HG02642 (cell line): ENCODE results near the gene MTHFD1L.

ENCODE experiments used
- ATAC-seq: cut with Tn5 transposase; IDR thresholded peaks from one replicate; pipeline ENCODE4 v1.9.1; 2021; ENCODE audit warnings: mild to moderate bottlenecking; ENCODE audit not compliant: unreplicated experiment, poor library complexity

The MTHFD1L gene

GRCh38 chr6:150930841-150931240, 65.3 kb downstream of the MTHFD1L start:
- ATAC-seq: no peak

DNA sequence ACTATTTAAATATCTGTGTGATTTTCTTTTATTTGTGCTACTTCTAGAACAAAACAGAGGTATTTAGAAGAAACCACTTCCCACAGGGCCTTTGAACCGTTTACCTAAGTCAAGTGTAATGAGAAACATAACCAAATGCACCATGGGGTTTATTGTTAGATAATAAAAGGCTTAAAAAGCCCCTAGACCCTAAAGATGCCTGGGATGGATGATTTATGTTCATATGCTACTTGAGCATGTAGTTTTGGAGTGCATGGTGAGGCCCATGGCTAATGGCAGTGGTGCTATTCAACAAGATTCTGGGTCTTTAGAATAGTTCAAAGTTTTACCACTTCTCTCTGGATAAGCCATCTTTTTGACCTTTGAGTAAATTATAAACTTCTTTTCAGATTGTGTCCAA, 65.9 kb downstream of the MTHFD1L start:
- ATAC-seq: no peak

DNA sequence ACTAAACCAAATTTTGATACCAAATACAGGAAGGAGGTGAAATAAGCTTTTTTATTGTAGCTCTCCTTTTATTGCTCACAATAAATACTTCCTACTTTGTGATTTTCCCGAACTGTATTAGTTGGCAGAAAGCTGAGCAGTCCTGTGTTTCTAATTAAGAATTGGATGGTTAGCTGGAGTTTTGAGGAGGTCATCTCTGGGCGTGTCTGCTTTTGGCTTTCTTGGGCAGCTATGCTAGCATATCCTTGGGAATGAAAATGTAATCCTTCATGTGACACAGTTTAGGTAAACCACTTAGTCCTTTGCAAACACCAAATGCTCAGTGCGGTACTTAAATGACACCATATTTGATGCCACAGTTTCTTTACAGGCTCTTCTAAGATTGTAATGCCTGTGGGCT, 67.5 kb downstream of the MTHFD1L start:
- ATAC-seq: no peak

DNA sequence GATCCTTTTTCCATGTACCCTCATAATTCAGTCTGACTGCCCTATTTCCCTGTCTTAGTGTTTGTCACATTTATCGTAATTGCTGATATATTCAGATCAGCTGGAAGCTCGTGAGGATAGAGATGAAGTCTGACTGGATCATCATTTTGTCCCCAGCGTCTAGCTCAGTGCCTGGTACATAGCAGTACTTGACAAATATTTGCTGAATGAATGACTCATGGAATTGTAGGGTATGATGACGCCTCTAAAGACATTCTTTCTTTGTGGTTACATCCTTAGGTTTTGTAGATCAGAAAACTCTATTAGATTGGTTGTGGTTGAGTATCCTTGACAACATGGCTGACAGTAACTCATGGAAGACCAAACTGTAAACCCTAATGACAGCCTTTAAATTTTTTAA, 68.9 kb downstream of the MTHFD1L start:
- ATAC-seq: no peak

DNA sequence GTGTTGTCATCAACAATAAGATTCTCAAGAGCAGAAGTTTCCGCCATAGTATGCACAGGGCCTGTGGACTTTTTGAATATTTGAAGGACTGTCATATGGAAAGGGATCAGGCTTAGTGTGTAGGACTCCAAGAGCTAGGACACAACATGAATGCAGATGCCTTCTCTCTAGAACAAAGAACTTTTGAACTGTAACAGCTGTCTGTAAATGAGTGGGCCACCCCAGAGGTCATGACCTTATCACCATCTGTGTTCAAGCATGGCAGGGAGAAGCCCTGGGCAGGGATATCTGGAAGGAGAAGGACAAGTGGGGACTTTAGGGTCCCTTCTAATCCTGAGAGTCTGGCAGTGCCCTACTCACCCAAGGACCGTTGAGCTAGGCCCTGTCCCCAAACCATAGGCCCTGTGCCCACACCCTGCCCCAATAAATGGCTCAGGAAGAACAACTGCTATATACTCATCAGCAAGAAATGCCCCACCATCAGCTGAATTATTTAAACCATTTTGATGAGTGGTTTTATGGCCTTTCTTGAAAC, 70.6 kb downstream of the MTHFD1L start:
- no peak for ATAC-seq

DNA sequence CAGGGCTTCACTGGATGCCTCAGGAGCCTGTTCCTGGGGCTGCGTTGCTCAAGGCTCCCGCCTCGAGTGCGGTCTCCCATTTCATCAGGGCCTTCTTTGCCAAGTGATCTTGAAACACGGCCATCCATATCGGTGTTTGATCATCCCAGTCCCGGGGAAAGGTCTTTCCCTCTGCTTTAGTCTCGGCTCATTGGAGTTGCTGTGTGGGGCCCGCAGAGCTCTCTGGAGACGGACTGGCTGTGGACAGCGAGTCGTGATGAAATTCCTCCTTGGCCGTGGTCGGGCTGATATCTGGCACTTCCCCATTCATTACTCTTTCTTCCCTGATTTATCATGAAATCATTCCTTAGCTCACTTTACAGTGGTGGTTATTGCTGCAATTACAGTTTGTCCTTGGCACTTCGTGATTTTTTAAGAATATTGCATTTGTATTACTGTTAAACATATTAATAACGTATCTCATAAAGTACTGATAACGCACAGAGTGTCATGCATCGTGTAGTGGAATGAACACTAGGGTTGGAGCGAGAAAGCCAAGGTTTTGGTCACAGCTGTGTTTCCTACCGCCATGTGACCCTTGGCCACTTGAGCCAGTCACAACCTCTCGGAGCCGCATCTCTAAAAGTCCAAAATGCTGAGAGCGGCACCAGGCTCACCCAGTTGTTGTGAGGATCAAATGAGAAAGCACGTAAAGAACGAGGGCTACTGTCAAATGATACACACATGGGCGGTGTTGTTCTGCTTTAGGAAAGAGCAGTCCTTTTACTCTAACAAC, 71.8 kb downstream of the MTHFD1L start:
- ATAC-seq: no peak

- ATAC-seq: no peak
Measured at GRCh38 chr6:150939399-150939798, 73.9 kb downstream of the MTHFD1L start.

- ATAC-seq: no peak
Measured at GRCh38 chr6:150940941-150941340, 75.4 kb downstream of the MTHFD1L start.

DNA sequence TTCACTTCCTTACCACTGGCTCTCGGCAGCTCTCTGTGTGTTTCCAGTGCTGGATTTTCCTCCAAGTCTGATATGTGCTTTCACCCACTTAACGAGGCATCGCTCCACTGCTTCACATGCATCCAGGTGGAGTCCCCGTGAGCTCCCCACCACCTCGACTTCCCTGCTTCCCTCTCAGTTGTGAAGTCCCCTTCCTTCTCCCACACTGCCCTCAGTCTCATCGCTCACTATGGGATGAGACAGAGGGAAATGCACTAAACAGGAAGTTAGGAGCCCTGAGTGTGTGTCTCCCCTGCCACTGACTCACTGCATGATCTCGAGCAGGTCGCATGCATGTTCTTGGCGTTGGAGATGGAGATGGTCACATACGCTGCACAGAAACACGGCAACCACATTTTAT, 84.0 kb downstream of the MTHFD1L start:
- no peak for ATAC-seq

DNA sequence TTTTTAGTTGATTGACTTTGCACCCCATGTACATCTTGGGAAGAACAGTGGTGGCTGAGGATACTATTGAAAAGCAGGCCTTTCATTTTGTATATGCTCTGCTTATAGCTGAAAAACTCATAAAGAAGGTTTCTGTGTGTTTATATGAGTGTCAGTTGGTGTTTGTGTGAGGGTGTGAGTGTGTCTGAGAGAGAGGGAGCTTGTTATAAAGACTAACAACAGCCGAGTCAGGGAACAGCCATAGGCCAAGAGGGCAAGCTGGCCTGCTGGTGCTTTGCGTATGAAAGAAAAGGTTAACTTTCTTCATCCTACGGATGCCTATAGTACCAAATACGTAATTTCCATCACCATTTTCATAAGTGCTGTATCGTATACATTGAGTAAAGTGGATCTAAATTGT, 88.3 kb downstream of the MTHFD1L start:
- ATAC-seq: no peak

DNA sequence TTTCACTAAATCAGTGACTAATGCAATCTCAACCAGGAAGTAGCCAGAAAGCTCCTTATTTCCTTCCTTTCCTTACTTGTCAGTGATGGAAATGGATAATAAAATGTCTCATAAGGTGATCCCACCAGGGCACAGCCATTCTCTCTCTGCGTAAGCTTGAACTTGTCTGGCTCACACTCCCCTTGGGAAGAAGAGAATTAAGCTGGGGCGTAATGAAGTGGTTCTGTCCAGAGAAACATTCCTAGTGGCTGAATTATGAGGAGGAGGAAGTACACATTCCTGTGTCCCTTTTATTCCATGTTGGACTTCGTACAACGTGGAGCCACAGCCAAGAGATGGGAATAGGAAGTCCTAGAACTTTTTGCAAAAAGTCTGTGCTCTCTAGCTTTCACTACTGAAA, 93.7 kb downstream of the MTHFD1L start:
- no peak for ATAC-seq

- ATAC-seq: no peak
Measured at GRCh38 chr6:150962436-150962835, 96.9 kb downstream of the MTHFD1L start.

DNA sequence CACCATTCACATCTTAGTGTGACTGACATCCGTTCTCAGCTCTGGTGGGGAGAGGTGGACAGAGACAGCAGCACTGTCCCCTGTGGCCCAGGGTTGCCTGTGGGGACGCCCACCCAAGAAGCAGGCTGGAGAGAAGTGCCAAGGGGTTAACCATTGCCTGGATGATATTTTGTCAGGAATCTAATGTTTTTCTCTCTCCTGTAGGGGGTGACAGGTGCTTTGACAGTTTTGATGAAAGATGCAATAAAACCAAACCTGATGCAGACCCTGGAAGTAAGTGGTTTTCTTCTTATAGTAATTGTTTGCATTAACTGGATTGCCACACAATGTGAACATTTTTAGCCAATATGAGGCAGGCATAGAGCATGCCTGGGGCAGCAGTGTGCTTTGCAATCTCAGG, 99.3 kb downstream of the MTHFD1L start:
- ATAC-seq: no peak

GRCh38 chr6:150966786-150967185, 101.3 kb downstream of the MTHFD1L start:
- ATAC-seq: no peak

DNA sequence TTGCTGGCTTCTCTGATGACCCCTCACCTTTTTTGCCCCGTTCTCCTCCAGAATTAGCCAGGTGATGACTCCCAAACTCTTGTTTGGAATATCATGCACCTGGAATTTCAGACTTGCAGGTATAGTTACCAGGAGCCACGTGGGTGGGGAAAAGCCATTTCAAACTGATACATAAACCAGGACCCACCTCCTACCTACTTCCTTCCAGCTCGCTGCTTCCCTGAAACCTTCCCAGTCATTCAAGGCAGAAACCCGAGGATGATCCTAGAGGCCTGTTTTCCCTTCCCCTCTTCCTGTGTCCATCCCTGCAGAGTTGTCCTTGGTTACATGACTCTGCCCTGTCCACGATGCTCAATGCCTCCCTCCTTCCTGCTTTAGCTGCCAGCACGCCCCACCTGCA, 101.9 kb downstream of the MTHFD1L start:
- ATAC-seq: no peak

- no peak for ATAC-seq
Measured at GRCh38 chr6:150967910-150968309, 102.4 kb downstream of the MTHFD1L start.

GRCh38 chr6:150969901-150970300, 104.4 kb downstream of the MTHFD1L start:
- no peak for ATAC-seq

DNA sequence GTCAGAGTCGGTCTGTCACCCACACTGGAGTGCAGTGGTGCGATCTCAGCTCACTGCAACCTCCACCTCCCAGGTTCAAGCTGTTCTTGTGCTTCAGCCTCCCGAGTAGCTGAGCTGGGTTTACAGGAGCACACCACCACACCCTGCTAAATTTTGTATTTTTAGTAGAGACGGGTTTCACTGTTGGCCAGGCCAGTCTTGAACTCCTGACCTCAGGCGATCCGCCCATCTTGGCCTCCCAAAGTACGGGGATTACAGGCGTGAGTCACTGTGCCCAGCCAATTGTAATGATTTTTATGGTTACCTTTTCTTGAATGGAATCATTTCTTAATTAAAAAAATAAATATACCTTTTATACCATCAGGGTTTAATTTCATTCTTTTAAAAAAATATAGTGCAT, 105.7 kb downstream of the MTHFD1L start:
- ATAC-seq: no peak

DNA sequence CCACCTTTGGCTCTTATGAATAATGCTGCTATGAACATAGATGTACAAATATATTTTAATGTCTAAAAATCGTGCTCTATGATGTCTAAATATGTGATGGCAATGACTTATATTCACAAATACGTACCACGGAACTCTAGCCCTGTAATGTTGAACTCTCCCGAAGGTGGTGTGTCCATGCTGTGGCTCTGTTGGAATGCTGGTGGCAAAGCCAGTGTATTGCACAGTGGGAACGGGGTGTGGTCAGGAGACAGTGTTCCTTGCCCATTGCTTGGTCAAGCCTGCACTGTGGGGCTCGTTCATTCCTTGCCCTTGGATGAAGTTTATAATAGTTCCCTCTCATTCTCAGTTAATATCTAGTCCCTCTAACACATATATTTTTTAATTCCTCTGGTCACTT, 109.6 kb downstream of the MTHFD1L start:
- no peak for ATAC-seq

DNA sequence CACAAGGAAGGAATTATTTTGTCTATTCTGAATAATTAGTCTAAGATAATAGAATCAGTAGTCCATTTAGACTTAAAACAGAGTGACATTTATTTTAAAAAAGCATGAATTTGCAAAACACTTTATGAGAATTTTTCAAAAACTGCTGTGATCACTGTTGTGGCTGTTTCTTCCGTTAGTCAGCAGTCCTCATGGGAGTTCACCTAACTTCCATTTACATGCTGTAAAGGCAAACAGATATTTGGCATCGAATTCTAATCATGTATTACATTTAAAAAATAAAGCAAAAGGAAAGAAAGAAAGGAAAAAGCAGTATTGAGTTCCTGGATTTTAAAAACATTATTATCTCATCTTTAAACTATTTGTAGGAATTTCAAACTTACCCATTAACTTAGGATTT, 111.8 kb downstream of the MTHFD1L start:
- ATAC-seq: no peak

GRCh38 chr6:150978624-150979023, 113.1 kb downstream of the MTHFD1L start:
- no peak for ATAC-seq

- ATAC-seq: no peak
Measured at GRCh38 chr6:150979826-150980350, 114.4 kb downstream of the MTHFD1L start.
